CD4-positive, alpha-beta T cell treated with Interleukin-2 at 100 ng/mL for 4 hours (primary cell): ENCODE measurements around the gene DAZL.
"Not testable (repeated sequence)": the region's sequence is repeated elsewhere in the genome, so short reads cannot be mapped to it uniquely, and the experiment has no call there.

Source experiments
- DNase-seq: peaks from one replicate; pipeline ENCODE4 v3.0.0-alpha.2; 2020; ENCODE audit warnings: low spot score

The DAZL gene

GRCh38 chr3:16604887-16605602 lies at the start of gene DAZL:
DAZL (minus strand) TSS chr3:16605423; CDS start chr3:16605205, 218 bp downstream.
- no peak for DNase-seq

- DNase-seq = no peak
Measured at GRCh38 chr3:16654976-16655375, 49.8 kb upstream of the DAZL start.

- no peak for DNase-seq
Measured at GRCh38 chr3:16653712-16654111, 48.5 kb upstream of the DAZL start.

GRCh38 chr3:16647668-16648067 lies 42.4 kb upstream of the DAZL start:
- DNase-seq = no peak

- DNase-seq = no peak
Measured at GRCh38 chr3:16639806-16640205, 34.6 kb upstream of the DAZL start.

GRCh38 chr3:16633948-16634347 lies 28.7 kb upstream of the DAZL start:
- DNase-seq = no peak

- no peak for DNase-seq
Measured at GRCh38 chr3:16632395-16632794, 27.2 kb upstream of the DAZL start.

- no peak for DNase-seq
Measured at GRCh38 chr3:16618721-16619120, 13.5 kb upstream of the DAZL start.

- not testable (repeated sequence) for DNase-seq
Measured at GRCh38 chr3:16617155-16617554, 11.9 kb upstream of the DAZL start.

- no peak for DNase-seq
Measured at GRCh38 chr3:16616083-16616482, 10.9 kb upstream of the DAZL start.

GRCh38 chr3:16614033-16615031 lies 9.1 kb upstream of the DAZL start:
- DNase-seq = no peak

GRCh38 chr3:16609927-16610580 lies 4.8 kb upstream of the DAZL start:
- no peak for DNase-seq

GRCh38 chr3:16608816-16609215 lies 3.6 kb upstream of the DAZL start:
- no peak for DNase-seq

- DNase-seq = no peak
Measured at GRCh38 chr3:16607718-16608117, 2.5 kb upstream of the DAZL start.

GRCh38 chr3:16606398-16606797 lies 1.2 kb upstream of the DAZL start:
- DNase-seq = no peak

- no peak for DNase-seq
Measured at GRCh38 chr3:16605966-16606365, 743 bp upstream of the DAZL start.

GRCh38 chr3:16604433-16604832 lies 790 bp downstream of the DAZL start:
- no peak for DNase-seq

- DNase-seq = no peak
Measured at GRCh38 chr3:16601537-16602005, 3.7 kb downstream of the DAZL start.

GRCh38 chr3:16600780-16601536 lies 4.3 kb downstream of the DAZL start:
- peak; percentile 84 for DNase-seq

GRCh38 chr3:16599694-16600093 lies 5.5 kb downstream of the DAZL start:
- DNase-seq = no peak

GRCh38 chr3:16596352-16597032 lies 8.7 kb downstream of the DAZL start:
- DNase-seq = no peak
